GM23248 (cell line): ENCODE measurements around the gene RANBP10. TPM values are rescaled to one million over a fixed set of nuclear protein-coding genes. Genes with fewer than 3 reads are reported as not detected.

ENCODE experiments used
- DNase-seq: peaks from one replicate; pipeline ENCODE4 v3.0.0-alpha.2; 2015
- H2AFZ ChIP-seq: fragments of 200-600 bp; sonication (generic); 2 replicates; pipeline ENCODE4 v1.6.1; 2016; ENCODE audit warnings: antibody characterized with exemption
- H3F3A ChIP-seq: fragments of 200-600 bp; sonication (generic); 2 replicates; pipeline ENCODE4 v1.6.1; 2016; ENCODE audit warnings: mild to moderate bottlenecking, antibody characterized with exemption, mixed run types; ENCODE audit not compliant: insufficient read depth
- H3K27ac ChIP-seq: fragments of 200-600 bp; sonication (generic); 2 replicates; pipeline ENCODE4 v1.5.1; 2016; ENCODE audit warnings: mild to moderate bottlenecking
- H3K27me3 ChIP-seq: fragments of 200-600 bp; sonication (generic); replicated peaks from 2 replicates; pipeline ENCODE4 v1.6.1; 2016; ENCODE audit warnings: mild to moderate bottlenecking; ENCODE audit not compliant: insufficient read depth
- H3K36me3 ChIP-seq: fragments of 200-600 bp; sonication (generic); 2 replicates; pipeline ENCODE4 v1.6.1; 2016; ENCODE audit warnings: low read depth, mild to moderate bottlenecking
- H3K4me1 ChIP-seq: fragments of 200-600 bp; sonication (generic); 2 replicates; pipeline ENCODE4 v1.6.1; 2016; ENCODE audit warnings: mild to moderate bottlenecking; ENCODE audit not compliant: insufficient read depth
- H3K4me2 ChIP-seq: fragments of 200-600 bp; sonication (generic); one replicate; pipeline ENCODE4 v1.6.1; 2016; ENCODE audit warnings: mild to moderate bottlenecking; ENCODE audit not compliant: unreplicated experiment
- H3K4me3 ChIP-seq: fragments of 200-600 bp; sonication (generic); 2 replicates; pipeline ENCODE4 v1.5.1; 2016; ENCODE audit warnings: mild to moderate bottlenecking
- H3K79me2 ChIP-seq: fragments of 200-600 bp; sonication (generic); 2 replicates; pipeline ENCODE4 v1.6.1; 2016; ENCODE audit warnings: mild to moderate bottlenecking; ENCODE audit not compliant: insufficient read depth
- H3K9ac ChIP-seq: fragments of 200-600 bp; sonication (generic); 2 replicates; pipeline ENCODE4 v1.6.1; 2016; ENCODE audit warnings: mild to moderate bottlenecking
- H3K9me2 ChIP-seq: fragments of 200-600 bp; sonication (generic); 2 replicates; pipeline ENCODE4 v1.6.1; 2016; ENCODE audit warnings: mixed run types, mild to moderate bottlenecking, moderate library complexity; ENCODE audit not compliant: insufficient read depth
- H3K9me3 ChIP-seq: fragments of 200-600 bp; sonication (generic); one replicate; pipeline ENCODE4 v1.6.1; 2017; ENCODE audit warnings: low read depth
- H4K20me1 ChIP-seq: fragments of 200-600 bp; sonication (generic); 2 replicates; pipeline ENCODE4 v1.6.0; 2016; ENCODE audit not compliant: insufficient read depth
- EZH2 ChIP-seq: fragments of 200-600 bp; sonication (generic); IDR thresholded peaks from 2 replicates; pipeline ENCODE4 v1.6.1; 2018; ENCODE audit warnings: antibody characterized with exemption, mild to moderate bottlenecking; ENCODE audit not compliant: insufficient read depth, poor library complexity, severe bottlenecking
- EZH2phosphoT487 ChIP-seq: fragments of 200-600 bp; sonication (generic); IDR thresholded peaks from 2 replicates; pipeline ENCODE4 v1.6.1; 2018; ENCODE audit warnings: antibody characterized with exemption, moderate library complexity, mild to moderate bottlenecking, low read depth; ENCODE audit not compliant: insufficient read depth
- WGBS, 2 experiments: methylation state at CpG; one replicate each; pipeline ENCODE4 v1.1.6; 2015 to 2017; ENCODE audit warnings: low lambda C conversion rate in 2 of 2, low coverage in 1 of 2; ENCODE audit errors: missing lambda C conversion rate in 2 of 2; 5-methylcytosine and 5-hydroxymethylcytosine counted together
- in situ Hi-C: fragments of 300-500 bp; cut with MboI; formaldehyde crosslinking; loops from 2 replicates; pipeline ENCODE4 v1.15.0; 2020
- polyA plus RNA-seq: library from polyadenylated mRNA; unstranded; fragments of >200 nt; fragmentation: Nextera tagmentation; extraction: Ambion mirVana; gene quantifications from 2 replicates; pipeline ENCODE4 v1.2.1, GENCODE V29; 2016
- small RNA-seq: library from RNA; depleted of rRNA; stranded (forward); fragments of <200 nt; gene quantifications from one replicate; pipeline ENCODE3, GENCODE V24; 2014; ENCODE audit warnings: low read depth, low replicate concordance
- total RNA-seq: library from RNA; depleted of rRNA; stranded (reverse); fragments of >200 nt; shearing (Covaris generic); gene quantifications from 2 replicates; pipeline ENCODE4 v1.2.3, GENCODE V29; 2014; rRNA removed

RANBP10 gene
- total and polyA plus RNA-seq, 2 experiments from 2014 or later, result 2.4 to 5.8 TPM

DNA sequence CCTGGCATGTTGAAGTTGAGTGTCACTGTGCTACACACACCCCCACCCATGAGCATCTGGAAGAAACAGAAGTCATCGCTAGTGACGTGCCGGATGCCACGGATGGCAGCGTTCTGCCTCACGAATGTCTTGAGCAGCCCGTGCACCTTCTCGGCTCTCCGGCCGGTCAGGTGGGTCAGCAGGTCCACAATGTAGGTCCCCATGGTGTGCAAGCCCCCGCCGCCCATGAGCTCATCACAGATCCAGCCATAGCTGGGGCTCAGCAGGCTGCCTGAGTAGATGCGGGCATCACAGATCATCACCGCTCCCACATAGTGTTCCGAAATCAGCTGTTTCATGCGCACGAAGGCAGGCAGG lies 130.8 kb downstream of the RANBP10 start:
- 95 to 98% methylated on average over 17 of the region's 17 CpGs for WGBS, 2 experiments
- Histone ChIP-seq H3K27ac (no peak overlapping the region), H3K9me2 (no peaks in the 10 kb centered on the region), H3F3A (no peaks in the 10 kb centered on the region), H3K4me1 (no peaks in the 10 kb centered on the region), H3K9ac (no peak overlapping the region), H4K20me1 (no peaks in the 10 kb centered on the region), H3K4me3 (no peak overlapping the region), H3K27me3 (no peaks in the 10 kb centered on the region), H3K4me2 (no peak overlapping the region), H3K36me3 (no peaks in the 10 kb centered on the region), H2AFZ (no peak overlapping the region), H3K9me3 (no peaks in the 10 kb centered on the region), H3K79me2 (no peaks in the 10 kb centered on the region)
- no peak for TF ChIP-seq EZH2
- no peak for TF ChIP-seq EZH2phosphoT487
- no peak for DNase-seq
- in situ Hi-C loops, result loop anchor here (10.0 kb wide), 1 partner anchor 129 kb away; the partner anchor contains the start of genes RANBP10 and TSNAXIP1

- TF ChIP-seq EZH2 (no peak), EZH2phosphoT487 (no peak)
- H3K9ac ChIP-seq, result no peak overlapping the region
- H2AFZ ChIP-seq, result no peak overlapping the region
- no peaks in the 10 kb centered on the region for H3K4me1 ChIP-seq
- H4K20me1 ChIP-seq, result no peaks in the 10 kb centered on the region
- in situ Hi-C loops, result loop anchor here (10.0 kb wide), 1 partner anchor 130 kb away; the partner anchor contains the start of genes RANBP10 and TSNAXIP1
- H3K9me3 ChIP-seq, result no peaks in the 10 kb centered on the region
- H3K79me2 ChIP-seq, result no peaks in the 10 kb centered on the region
- DNase-seq, result no peak
- H3K4me2 ChIP-seq, result no peak overlapping the region
- no peaks in the 10 kb centered on the region for H3K36me3 ChIP-seq
- H3K27ac ChIP-seq, result no peak overlapping the region
- no peak overlapping the region for H3K4me3 ChIP-seq
- H3K27me3 ChIP-seq, result no peaks in the 10 kb centered on the region
- H3K9me2 ChIP-seq, result no peaks in the 10 kb centered on the region
- 93 to 95% methylated on average over 27 to 28 of the region's 28 CpGs for WGBS, 2 experiments
- no peaks in the 10 kb centered on the region for H3F3A ChIP-seq
Observed at GRCh38 chr16:67674851-67675578, 131.3 kb downstream of the RANBP10 start.

DNA sequence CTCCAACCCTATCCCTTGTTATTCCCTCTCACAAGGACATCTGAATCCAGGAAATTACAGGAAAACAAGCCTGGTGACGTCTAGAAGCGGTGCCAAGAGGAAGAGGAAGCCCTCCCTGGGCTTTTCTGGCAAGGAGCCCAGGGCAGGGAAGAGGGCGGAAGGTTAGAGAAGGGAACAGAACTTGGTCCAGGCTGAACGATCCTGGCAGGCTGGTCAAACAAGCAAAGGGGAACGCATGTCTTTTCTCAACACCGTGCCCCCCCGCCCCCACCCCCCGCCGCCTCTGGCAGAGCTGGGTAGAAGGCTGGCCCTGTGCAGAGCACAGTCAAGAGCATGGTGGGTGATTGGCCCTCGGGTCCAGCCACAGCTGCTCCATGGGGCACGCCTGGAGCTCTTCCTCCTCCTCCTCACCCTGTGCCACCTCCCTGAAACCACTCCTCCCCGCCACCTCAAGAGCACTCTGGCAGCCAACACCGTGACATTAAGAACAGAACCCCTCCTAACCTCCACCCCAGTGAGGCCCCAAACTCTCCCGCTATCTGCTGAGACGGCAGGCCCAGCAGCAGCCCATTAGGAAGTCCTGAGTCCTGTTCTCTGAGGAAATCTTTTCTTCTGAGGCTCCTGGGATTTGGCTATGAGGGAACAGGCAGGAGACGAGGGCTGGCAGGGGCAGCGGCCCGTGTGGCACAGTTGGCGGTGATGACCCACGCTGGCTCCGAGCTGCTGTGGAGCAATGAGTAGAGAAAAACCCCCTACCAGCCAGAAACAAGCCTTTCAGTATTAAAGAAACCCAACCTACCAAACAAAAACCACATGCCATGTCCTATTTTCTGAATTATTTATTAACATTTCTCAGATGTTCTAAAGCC lies 132.4 kb downstream of the RANBP10 start:
- no peaks in the 10 kb centered on the region for H3K4me1 ChIP-seq
- no peak overlapping the region for H3K9ac ChIP-seq
- H3K79me2 ChIP-seq, result no peaks in the 10 kb centered on the region
- in situ Hi-C loops, result loop anchor here (10.0 kb wide), 1 partner anchor 131 kb away; the partner anchor contains the start of genes RANBP10 and TSNAXIP1
- H3F3A ChIP-seq, result no peaks in the 10 kb centered on the region
- WGBS, 2 experiments, result 35 to 36% methylated on average over 17 to 21 of the region's 21 CpGs
- H3K4me2 ChIP-seq, result no peak overlapping the region
- H3K27ac ChIP-seq, result no peak overlapping the region
- H4K20me1 ChIP-seq, result no peaks in the 10 kb centered on the region
- H3K9me2 ChIP-seq, result no peaks in the 10 kb centered on the region
- no peaks in the 10 kb centered on the region for H3K9me3 ChIP-seq
- no peak overlapping the region for H3K4me3 ChIP-seq
- no peak for TF ChIP-seq EZH2
- no peak for TF ChIP-seq EZH2phosphoT487
- H2AFZ ChIP-seq, result no peak overlapping the region
- no peaks in the 10 kb centered on the region for H3K36me3 ChIP-seq
- H3K27me3 ChIP-seq, result no peaks in the 10 kb centered on the region
- no peak for DNase-seq

Small RNA genes lying within 50 kb of the gene (small RNA-seq; reads per million reads assigned to genes)
- gene AC040162.2, result not detected

Other genes starting within 250 kb of the RANBP10 start
- gene CTCF, start 244.0 kb downstream of the RANBP10 start, total RNA-seq, result 21.9 and 30.7 TPM in 2 replicates
- gene CTCF, start 244.0 kb downstream of the RANBP10 start, polyA plus RNA-seq, result 19.6 and 19.9 TPM in 2 replicates
- gene CARMIL2, start 161.4 kb downstream of the RANBP10 start, total RNA-seq, result under 0.01 TPM in 1 of 2 replicates, not detected in the other
- 1.1 and 1.4 TPM in 2 replicates for gene CARMIL2, start 161.4 kb downstream of the RANBP10 start, polyA plus RNA-seq
- 25.8 and 33.4 TPM in 2 replicates for gene ACD, start 146.3 kb downstream of the RANBP10 start, total RNA-seq
- 24.0 and 25.2 TPM in 2 replicates for gene ACD, start 146.3 kb downstream of the RANBP10 start, polyA plus RNA-seq
- 0.97 TPM in 1 of 2 replicates, not detected in the other for gene PARD6A, start 145.6 kb downstream of the RANBP10 start, total RNA-seq
- 0.58 and 0.70 TPM in 2 replicates for gene PARD6A, start 145.6 kb downstream of the RANBP10 start, polyA plus RNA-seq
- 11.2 and 15.0 TPM in 2 replicates for gene ENKD1, start 139.8 kb downstream of the RANBP10 start, total RNA-seq
- 6.7 and 8.3 TPM in 2 replicates for gene ENKD1, start 139.8 kb downstream of the RANBP10 start, polyA plus RNA-seq
- 2.1 and 6.6 TPM in 2 replicates for gene C16orf86, start 139.7 kb downstream of the RANBP10 start, total RNA-seq
- 2.8 and 3.4 TPM in 2 replicates for gene C16orf86, start 139.7 kb downstream of the RANBP10 start, polyA plus RNA-seq
- gene GFOD2, start 87.2 kb downstream of the RANBP10 start, total RNA-seq, result 10.2 and 17.5 TPM in 2 replicates
- gene GFOD2, start 87.2 kb downstream of the RANBP10 start, polyA plus RNA-seq, result 10.1 and 11.4 TPM in 2 replicates
- 0.65 and 2.4 TPM in 2 replicates for gene TSNAXIP1, start 329 bp upstream of the RANBP10 start, total RNA-seq
- gene TSNAXIP1, start 329 bp upstream of the RANBP10 start, polyA plus RNA-seq, result 0.79 and 1.2 TPM in 2 replicates
- 27.9 and 37.9 TPM in 2 replicates for gene THAP11, start 35.8 kb upstream of the RANBP10 start, total RNA-seq
- 23.4 and 23.6 TPM in 2 replicates for gene THAP11, start 35.8 kb upstream of the RANBP10 start, polyA plus RNA-seq
- 52.9 and 119 TPM in 2 replicates for gene NUTF2, start 40.4 kb upstream of the RANBP10 start, total RNA-seq
- 268 and 280 TPM in 2 replicates for gene NUTF2, start 40.4 kb upstream of the RANBP10 start, polyA plus RNA-seq
- 53.4 and 59.4 TPM in 2 replicates for gene CENPT, start 41.1 kb upstream of the RANBP10 start, total RNA-seq
- gene CENPT, start 41.1 kb upstream of the RANBP10 start, polyA plus RNA-seq, result 54.0 and 63.1 TPM in 2 replicates
- 37.7 and 48.5 TPM in 2 replicates for gene EDC4, start 66.5 kb upstream of the RANBP10 start, total RNA-seq
- 39.9 and 41.3 TPM in 2 replicates for gene EDC4, start 66.5 kb upstream of the RANBP10 start, polyA plus RNA-seq
- not detected in 2 replicates for gene NRN1L, start 78.3 kb upstream of the RANBP10 start, total RNA-seq
- not detected in 2 replicates for gene NRN1L, start 78.3 kb upstream of the RANBP10 start, polyA plus RNA-seq
- 8.1 and 11.5 TPM in 2 replicates for gene PSKH1, start 86.7 kb upstream of the RANBP10 start, total RNA-seq
- 22.7 and 23.6 TPM in 2 replicates for gene PSKH1, start 86.7 kb upstream of the RANBP10 start, polyA plus RNA-seq
- gene CTRL, start 125.3 kb upstream of the RANBP10 start, total RNA-seq, result 0.76 TPM in 1 of 2 replicates, not detected in the other
- gene CTRL, start 125.3 kb upstream of the RANBP10 start, polyA plus RNA-seq, result 3.8 and 7.4 TPM in 2 replicates
- 18.9 and 24.8 TPM in 2 replicates for gene PSMB10, start 130.3 kb upstream of the RANBP10 start, total RNA-seq
- 49.8 and 55.1 TPM in 2 replicates for gene PSMB10, start 130.3 kb upstream of the RANBP10 start, polyA plus RNA-seq
- gene LCAT, start 137.6 kb upstream of the RANBP10 start, total RNA-seq, result 15.9 and 19.1 TPM in 2 replicates
- 5.3 and 5.4 TPM in 2 replicates for gene LCAT, start 137.6 kb upstream of the RANBP10 start, polyA plus RNA-seq
- gene SLC12A4, start 162.1 kb upstream of the RANBP10 start, total RNA-seq, result 93.2 and 101 TPM in 2 replicates
- 57.5 and 63.0 TPM in 2 replicates for gene SLC12A4, start 162.1 kb upstream of the RANBP10 start, polyA plus RNA-seq
- not detected in 2 replicates for gene DPEP3, start 173.9 kb upstream of the RANBP10 start, total RNA-seq
- gene DPEP3, start 173.9 kb upstream of the RANBP10 start, polyA plus RNA-seq, result not detected in 2 replicates
- not detected in 2 replicates for gene DPEP2, start 192.9 kb upstream of the RANBP10 start, total RNA-seq
- gene DPEP2, start 192.9 kb upstream of the RANBP10 start, polyA plus RNA-seq, result not detected in 2 replicates
- gene DPEP2NB, start 209.4 kb upstream of the RANBP10 start, total RNA-seq, result not detected in 2 replicates
- not detected in 2 replicates for gene DPEP2NB, start 209.4 kb upstream of the RANBP10 start, polyA plus RNA-seq
- gene DDX28, start 216.7 kb upstream of the RANBP10 start, total RNA-seq, result 8.8 and 9.7 TPM in 2 replicates
- gene DDX28, start 216.7 kb upstream of the RANBP10 start, polyA plus RNA-seq, result 8.3 and 9.0 TPM in 2 replicates
- gene DUS2, start 216.7 kb upstream of the RANBP10 start, total RNA-seq, result 18.4 and 25.8 TPM in 2 replicates
- gene DUS2, start 216.7 kb upstream of the RANBP10 start, polyA plus RNA-seq, result 14.0 and 15.1 TPM in 2 replicates